Mammary epithelial cell (primary cell): ENCODE data around the gene PHLDB2.

Source experiments
- CTCF ChIP-seq, 2 donors: IDR thresholded peaks in 1 of 2; conservative IDR thresholded peaks in 1 of 2; 2 replicates each; pipeline ENCODE4 v1.5.1; 2011 to 2012; ENCODE audit warnings: inconsistent platforms in 2 of 2, low read length in 2 of 2, mild to moderate bottlenecking in 2 of 2, control low read depth in 1 of 2, low read depth in 1 of 2; ENCODE audit not compliant: insufficient read depth in 1 of 2; ENCODE audit errors: extremely low read depth in 1 of 2
- EZH2 ChIP-seq: IDR thresholded peaks from 2 replicates; pipeline ENCODE4 v1.6.1; 2012; ENCODE audit warnings: low read length, inconsistent platforms, borderline replicate concordance

GRCh38 chr3:111846039-111846438 lies 13.0 kb upstream of the PHLDB2 start:
- TF ChIP-seq CTCF (conservative IDR thresholded peaks at IDR 0.05 in 1 of 2, IDR thresholded peaks at IDR 0.05 in 1 of 2; ENCODE audit: extremely low read depth in 1 of 2, insufficient read depth in 1 of 2, low read depth in 1 of 2, low read length in 2 of 2) (no peak), EZH2 (no peak)
